Activated T-cell treated with anti-CD3 and anti-CD28 coated beads, Interleukin-2, amount 50 U/mL, for 48 hours (primary cell): Measurements from ENCODE around the gene KCNAB1.
A peak's percentile ranks its signal among the peaks of the same experiment; 100 is the strongest.

ENCODE experiments used
- DNase-seq, 2 experiments: peaks; one replicate each; pipeline ENCODE4 v3.0.0-alpha.2; 2020

Gene KCNAB1

DNA sequence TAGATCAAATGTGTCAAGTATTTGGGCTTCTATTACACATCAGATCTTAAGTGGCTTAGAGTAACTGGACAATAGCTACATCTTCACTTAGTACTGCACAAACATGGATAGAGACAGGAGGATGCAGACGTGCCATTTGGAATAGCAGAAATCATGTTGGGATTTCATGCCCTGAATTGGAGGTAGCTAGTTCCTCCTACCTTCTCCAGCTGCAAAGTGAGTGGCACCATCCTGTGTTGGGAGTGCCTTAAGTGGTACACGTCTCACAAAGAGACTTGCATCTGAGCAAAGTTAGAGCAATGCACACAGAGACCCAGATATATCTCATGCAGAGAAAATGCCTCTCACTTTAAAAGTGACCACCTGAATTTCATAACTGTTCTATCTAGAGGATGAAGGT lies 298.1 kb downstream of the KCNAB1 start:
- no peak for DNase-seq

DNA sequence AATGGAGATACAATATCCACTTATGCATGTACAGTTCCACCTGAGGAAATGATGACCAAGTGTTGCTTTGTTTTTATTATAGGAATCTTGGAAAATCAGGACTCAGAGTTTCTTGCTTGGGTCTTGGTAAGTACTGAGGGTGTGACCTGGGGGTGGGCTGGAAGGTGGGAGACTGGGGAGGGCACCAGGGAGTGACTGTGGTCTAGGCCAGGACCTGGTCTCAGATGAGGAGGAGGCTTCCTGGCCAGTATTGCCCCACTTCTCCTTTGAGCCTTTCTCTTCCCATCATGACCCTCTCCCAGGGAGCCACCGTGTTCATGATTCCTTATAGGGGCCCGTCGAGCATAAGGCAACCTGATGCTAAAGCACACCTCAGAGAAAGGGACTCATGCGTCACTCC lies 301.2 kb downstream of the KCNAB1 start:
- no peak for DNase-seq

DNA sequence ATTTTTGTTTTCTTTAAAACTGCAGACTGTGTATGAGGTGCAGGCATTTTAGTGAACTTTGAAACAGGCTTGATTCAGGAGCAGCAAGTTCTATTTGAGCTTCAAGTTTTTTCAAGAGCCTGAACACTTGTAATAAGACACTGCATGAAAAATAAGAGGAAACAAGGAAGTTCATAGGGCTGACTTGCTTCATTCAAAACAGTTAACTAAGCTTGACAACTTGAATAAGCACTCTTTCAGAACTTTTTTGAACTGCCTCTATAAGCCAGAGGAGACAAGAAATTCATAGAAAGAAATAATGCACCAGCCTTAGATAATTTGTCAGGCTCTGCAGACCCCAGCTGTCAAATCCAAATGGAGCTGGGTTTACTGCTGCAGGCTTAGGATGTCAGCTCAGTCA lies 304.4 kb downstream of the KCNAB1 start:
- DNase-seq: no peak

DNA sequence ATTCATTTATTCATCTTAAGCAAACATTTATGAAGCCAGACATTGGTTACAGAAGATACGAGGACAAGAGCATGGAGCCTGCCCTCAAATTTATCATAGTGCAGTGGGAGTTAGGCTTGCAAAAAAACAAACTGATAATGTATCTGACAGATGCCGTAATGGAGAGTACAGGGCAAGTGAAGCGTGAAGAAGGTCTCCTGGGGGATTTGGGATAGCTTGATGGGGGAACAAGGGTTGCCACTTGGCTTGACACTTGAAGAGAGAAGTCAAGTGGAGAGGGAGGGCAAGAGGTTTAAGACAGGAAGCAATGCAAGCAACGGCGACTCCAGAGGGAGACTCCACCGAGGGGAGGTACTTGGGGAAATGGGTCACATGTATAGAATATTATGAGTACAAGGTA lies 305.3 kb downstream of the KCNAB1 start:
- no peak for DNase-seq

DNA sequence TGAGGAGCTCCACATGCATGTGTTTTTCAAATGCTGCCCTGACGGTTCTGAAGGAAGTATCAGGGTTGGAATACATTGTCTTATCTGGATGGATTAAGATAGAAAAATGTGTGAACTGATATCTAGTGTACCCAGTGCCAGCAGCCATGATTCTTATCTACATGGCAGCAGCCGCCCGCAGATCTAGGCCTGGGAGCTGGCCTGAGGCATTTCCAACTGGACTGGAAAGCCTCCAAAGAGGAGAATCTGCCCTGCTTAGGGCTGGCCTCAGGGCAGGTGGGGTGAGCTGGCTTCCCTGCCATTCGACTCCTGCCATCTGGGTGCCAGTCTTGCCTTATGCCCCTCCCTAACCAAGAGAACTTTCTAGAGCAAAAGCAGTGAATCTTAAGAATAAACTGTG lies 308.7 kb downstream of the KCNAB1 start:
- no peak for DNase-seq

DNA sequence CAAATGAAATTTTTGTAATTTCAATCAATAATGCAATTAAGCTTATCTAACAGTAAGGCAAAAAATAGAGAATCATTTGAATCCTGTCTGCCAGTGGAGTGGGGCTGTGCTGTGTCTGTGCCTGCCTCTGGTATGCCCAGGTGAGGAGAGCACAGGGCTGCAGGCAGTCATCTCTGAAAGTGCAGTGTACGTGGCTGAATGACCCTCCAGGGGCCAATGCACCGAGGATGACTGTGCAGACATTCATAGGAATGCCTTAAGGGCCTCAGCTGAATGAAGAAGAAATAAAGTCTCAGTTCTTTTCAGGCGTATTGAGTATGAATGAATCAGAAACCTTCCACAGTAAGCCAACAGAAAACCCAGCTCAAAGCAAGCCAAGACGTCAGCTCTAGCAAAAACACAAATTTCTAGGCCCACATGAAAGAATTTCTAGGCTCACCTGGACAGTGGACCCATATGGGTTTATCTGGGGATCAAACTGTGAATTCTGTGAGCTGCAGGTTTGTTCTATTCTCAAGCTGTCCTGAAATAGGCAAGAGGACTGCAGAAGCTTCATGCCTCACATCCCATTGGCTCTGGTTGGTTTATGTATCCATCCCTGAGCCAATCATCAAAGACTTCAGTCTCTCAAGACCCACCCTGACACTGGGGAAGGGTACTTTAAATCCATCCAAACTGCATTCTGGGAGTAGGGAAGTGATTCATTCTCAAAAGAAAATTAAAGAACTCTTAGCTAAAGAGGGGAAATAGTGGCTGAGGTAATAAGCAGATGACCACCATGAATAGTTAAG lies 311.2 kb downstream of the KCNAB1 start:
- DNase-seq: no peak

DNA sequence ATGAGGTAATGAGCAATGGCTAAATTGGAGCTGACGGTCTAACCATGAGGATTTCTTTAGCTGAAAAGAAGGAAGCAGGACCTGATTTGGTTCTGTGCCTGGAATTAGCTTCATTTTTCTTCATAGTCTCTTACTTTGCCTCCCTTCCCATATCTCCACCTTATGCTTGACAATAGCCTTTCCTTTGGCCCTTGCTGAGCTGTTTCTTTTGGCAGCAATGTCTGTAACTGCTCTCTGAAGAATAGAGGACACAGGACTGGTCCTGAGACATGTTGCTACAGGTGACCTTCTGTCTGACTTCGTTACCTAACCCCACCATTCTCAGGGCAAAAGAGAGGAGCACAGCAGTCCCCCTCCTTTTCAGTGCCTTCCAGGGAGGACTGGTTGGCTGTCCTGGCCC lies 312.2 kb downstream of the KCNAB1 start:
- DNase-seq: no peak

DNA sequence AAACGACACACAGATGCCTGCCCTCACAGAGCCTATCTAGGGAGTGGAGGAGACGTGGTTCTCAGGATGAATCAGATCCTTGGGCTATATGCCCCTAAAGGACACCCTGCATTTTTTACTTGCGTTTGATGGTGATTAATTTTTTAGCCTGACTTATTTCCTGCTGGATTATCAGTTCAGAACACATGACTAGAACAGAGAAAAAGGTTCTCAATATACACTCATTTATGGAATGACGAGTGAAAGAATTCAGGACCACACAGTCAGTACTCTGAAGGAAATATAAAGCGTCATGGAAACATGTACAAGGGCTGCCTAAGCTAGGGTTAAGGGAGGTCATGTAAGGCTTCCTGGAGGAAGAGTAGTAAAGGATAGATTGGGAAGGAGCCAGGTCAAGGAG lies 312.8 kb downstream of the KCNAB1 start:
- DNase-seq: no peak

DNA sequence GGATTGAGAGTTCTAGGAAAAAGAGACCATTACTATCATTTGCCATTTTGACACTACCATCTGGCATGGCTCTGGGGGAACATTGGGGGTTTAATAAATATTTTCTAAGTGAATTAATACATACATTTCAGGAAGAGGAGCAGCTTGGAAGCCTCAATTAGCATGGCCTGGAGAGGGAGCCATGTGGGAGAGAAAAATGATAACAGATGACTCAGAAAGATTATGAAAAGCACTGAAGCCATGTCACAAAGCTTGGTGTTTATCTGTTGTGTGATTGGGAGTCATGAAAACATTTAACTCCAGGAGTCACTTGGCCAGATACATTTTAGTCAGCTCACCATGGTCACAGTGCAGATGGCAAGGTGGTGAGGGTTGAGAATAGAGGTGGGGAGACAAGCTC lies 313.5 kb downstream of the KCNAB1 start:
- DNase-seq: no peak

DNA sequence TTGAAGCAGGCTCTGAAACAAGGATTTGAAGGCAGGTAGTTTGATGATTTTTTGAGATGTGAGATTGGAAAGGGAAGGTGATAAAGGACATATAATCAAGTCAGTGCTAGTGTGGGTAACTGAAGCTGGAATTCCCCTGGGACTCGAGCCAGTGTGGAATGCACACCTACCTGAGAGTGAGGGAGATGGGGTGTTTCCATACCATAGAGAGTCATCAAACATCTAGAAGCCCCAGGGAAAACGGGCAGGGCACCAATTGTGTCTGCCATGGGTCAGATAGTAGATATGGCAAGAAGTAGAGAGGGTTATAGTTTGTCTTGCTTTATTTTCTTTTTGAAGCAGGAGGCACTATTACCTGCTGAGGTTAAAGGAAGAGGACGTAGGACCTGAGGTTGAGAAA lies 314.5 kb downstream of the KCNAB1 start:
- no peak for DNase-seq

DNA sequence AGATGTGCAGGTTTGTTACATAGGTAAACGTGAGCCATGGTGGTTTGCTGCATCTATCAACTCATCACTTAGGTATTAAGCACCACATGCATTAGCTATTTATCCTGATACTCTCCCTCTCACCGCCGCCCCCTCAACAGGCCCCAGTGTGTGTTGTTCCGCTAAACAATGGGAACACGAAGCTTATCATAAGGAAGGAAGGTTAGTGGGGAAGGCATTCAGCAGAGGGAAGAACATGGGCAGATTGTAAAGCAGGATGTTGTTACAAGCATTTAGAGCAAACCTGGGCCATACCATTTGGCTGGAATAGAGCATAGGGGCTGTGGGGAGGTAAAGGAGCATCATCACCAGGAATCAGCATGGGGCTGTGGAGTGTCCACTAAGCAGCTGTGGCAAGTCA lies 322.7 kb downstream of the KCNAB1 start:
- DNase-seq: no peak

DNA sequence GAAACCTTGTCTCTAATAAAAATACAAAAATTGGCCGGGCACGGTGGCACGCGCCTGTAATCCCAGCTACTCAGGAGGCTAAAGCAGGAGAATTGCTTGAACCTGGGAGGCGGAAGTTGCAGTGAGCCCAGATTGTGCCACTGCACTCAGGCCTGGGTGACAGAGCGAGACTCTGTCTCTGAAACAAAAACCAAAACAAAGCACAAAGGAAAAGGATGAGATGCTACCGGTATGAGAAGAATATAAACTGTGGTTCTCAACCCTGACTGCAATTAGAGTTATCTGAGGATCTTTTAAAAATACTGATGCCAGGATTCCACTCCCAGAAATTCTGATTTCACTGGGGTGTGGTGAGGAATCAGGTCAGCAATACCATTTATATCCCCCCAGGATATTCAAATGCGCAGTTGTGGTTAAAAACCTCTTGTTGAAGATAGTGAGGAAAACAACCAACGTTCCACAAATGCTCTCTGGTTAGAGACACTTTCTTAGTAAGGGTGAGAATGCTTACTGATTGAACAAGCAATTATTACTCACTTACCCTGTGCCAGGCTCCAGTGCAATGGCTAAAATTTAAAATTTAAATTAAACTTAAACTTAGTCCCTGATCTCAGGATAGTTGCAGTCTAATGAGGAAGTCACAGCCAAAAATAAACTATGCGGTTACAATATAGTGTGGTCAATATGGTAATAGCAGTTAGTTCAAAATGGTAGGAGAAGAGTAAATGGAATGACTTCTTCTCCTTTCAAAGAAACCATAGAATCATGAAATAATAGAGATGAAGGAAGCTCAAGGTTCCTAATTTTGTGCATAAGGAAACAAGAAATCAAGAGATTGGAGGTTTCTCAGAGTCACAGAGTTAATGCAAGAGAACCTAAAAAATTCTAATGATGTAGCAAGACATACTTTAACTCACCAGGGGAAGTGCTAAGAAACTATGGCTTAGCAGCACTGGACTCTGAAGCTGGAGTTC lies 325.0 kb downstream of the KCNAB1 start:
- no peak for DNase-seq

DNA sequence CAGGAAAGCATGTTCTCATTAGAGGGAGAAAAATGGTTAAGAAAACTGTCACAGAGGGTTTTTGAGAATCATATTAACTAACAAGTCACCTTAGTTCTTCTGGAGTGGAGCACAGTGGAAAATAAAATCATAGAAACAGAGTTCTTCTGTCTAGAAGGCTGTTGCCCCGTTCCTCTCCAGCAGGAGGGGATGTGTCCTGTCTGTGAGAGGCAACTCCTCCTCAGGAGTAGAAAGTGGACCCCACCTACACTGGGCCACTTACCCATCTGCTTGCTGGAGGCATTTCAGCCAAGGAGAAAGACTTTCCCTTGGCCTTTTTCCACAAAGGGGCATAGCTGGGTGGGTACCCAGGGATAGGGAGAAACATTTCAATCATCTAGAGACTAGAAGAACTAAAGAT lies 327.9 kb downstream of the KCNAB1 start:
- DNase-seq: peak; percentile 26 to 29

DNA sequence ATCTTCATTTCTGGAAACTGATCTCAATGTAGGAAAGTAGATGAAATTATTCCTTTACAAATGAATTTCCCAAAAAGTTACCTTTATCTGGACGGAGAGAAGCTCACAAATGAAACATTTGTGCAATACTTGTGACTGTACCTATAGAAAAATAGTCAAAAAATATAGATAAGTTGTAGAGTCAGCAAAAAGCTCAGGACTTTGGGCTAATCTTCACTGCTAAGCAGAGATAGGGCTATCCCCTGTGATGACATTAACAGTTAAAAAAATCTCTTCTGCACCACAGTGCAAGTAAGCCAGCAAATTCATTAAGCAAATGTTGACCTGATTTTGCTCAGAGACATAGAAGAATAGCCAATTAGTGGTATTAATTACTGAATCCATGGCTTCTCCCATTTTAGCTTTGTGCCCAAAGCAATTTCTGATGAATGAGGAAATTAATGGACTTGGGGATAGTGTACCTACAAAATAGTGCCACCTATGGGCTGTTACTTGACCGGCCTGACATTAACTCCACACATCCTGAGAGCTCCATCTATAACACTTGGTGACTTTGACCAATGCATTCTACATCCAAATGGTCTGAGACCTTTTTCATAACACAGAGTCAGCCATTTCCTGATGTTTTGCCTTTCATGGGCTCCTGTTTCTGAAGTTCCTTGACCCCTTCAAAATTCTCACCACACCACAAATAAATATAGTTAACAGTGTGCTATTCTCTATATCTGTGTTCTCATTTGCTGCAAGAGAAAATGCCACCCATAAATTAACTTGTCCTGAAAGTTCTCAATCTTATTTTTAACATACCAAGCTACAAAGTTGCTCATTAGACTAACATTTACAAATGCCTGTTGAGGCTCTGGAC lies 329.6 kb downstream of the KCNAB1 start:
- DNase-seq: no peak

DNA sequence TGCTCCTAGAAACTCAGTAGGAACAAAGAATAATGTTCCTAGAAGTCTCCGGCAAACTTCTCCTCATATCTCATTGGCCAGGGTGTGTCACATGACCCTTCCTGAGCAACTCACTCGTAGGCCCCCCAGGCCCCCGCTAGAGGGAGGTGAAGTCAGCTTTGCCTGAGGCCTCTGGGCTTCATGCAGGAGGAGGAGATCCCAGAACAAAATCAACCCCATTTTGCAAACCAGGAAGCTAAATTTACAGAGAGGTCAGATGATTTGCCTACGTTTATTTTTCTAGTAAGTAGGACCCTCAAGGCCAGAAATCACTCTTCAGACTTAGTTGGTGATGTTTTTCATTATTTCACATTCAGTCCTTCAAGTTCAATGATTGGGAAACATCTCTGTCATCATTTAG lies 335.5 kb downstream of the KCNAB1 start:
- DNase-seq: no peak

DNA sequence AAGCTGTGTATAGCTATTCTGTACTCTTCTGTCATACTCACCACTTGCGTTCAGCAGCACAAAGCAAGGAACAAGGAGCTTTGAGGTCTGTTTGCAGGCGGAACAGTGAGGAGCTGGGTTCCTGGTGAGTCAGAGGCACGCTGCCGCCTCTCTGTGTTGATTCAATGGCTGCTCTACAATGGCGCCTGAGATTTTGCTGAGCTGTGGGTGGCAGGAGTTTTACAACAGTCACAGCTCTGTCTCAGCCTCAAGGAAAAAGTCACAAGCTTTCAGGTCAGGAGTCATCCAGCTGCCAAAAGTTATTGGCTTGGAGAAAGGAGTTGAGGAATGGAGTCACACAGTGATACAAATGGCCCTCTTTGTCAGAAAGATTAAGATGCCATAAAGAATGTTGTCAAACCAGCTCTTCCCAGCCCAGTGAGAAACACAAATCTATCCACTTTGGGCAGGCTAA lies 336.4 kb downstream of the KCNAB1 start:
- DNase-seq: no peak

DNA sequence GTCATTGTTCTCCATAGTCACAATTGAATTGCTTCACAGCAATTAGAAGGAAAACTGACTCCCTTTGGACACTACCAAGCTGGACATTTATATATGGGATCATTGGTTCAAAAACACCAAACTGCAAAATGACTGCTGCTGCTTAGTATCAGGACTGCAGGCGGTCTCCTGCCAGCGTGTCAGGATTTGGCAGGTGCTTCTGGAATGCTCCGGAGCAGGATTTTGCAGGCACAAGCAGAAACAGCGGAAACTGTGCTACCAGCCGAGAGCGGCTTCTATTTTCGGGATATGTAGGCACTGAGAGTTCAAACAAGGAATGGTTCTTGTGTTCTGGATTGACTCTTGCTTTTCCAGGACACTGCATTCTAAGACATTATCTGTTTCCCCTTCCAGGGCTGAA lies 339.1 kb downstream of the KCNAB1 start:
- DNase-seq: no peak

DNA sequence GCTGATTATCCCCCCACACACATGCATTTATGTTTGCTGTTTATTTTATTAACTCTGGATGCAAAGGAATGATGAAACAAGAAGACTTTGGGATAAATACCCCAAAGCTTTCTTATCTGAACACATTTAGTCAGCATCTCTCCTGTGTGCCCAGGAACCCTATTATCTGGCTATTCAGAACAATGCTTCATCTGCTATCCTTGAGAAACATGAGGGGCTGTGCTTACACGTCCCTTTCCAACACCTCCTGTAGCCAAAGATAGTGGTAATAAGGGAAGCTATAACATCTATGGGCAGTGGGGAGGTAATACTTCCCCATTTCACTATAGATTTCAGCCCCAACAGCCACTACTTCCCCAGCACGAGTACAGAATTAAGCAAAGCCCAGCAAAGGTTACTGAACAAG lies 339.8 kb downstream of the KCNAB1 start:
- no peak for DNase-seq

DNA sequence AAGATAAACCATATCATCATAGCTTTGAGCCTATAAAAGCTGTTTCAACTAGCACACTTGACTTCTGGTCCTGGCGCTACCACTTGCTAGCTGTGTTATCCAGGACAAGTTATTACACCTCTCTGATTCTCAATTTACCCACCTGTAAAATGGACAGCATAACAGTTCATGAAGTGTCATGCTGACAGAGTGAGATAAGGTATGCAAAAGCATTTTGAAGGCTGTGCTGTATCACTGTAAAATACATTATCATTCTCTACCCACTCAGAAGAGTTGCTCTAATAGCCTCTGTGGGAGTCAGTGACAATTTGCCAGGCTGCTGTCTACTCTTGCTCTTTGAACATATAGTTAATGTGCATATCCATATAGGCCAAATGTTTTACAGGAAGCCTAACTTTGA lies 341.5 kb downstream of the KCNAB1 start:
- no peak for DNase-seq

DNA sequence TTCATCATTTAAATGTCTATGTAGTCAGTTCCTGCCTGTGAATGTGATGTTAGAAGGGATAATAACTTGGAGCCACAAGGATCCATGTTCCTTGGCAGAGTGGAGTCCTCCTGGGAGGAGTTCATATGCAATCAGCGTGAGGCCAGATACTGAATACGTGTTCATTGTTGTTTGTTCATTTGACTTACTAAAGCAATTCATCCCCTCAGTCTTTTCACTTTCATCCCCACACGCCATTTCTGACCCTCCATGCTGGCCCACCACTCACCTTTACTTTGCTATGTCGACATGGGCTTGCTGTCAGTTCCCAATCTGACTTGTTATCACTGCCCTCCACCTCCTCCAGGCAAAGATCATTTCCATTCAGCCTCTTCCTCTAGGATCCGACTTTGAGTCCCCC lies 342.7 kb downstream of the KCNAB1 start:
- DNase-seq: no peak

DNA sequence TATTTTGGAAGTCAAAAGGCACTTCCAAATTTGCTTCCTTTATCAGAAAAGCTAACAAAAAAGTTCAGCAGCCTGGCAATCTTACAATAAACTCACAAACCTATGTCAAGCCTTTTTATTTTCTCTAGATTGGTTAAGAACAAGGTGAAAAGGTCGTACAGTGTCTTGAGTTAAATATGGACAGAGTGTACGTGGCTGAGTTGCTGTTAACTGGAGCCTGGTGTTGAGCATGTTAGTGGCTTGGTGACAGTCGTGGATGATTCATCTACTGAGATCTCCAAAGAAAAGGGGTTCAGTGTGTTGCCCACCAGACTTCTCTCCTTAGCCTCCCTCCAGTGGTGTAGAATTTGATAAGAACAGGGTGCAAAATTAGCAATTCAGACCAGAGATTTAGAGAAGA lies 344.8 kb downstream of the KCNAB1 start:
- no peak for DNase-seq

DNA sequence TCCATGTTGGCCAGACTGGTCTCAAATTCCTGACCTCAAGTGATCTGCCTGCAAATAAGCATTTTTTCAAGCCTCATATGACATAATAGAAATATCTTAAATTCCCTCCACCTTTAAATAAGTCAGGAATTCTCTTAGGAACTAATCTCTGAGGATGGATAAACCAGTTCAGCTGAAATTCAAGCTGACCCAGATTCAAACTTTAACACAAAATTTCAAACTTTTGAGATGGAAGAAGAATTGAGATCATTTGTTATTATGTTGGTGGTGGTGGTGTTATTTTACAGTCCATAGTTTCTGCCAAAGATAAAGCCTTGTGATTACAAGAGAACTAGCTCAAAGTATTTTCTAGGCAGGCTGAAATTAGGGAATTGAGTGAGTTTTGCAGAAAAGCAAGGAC lies 349.1 kb downstream of the KCNAB1 start:
- no peak for DNase-seq

DNA sequence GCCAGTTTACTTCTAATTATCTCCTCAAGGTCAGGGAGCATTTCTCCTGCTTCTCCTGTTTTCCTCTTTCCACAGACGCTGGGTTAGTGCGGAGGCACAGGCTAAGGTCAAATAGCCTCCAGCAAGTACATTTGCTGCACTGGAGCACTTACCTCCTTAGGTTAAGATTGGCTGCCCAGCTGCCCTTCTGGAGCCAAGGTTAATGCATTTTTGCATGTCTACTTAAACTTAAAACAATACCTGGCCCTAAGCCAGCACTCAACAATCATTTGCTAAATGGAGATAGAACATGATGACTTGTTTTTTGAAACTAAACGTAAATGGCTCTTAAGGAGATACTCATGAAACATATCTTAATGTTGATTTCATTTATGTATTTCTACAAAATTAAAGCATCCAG lies 351.1 kb downstream of the KCNAB1 start:
- no peak for DNase-seq
